MM.1S (cell line): Measurements from ENCODE around the gene KLHL8.

Experiments
- DNase-seq: peaks from one replicate; pipeline ENCODE4 v3.0.0-alpha.2; 2015
- H2AFZ ChIP-seq: fragments of 300-600 bp; sonication (generic); 2 replicates; pipeline ENCODE4 v1.6.0; 2016; ENCODE audit warnings: antibody characterized with exemption, low read length
- H3F3A ChIP-seq: fragments of 300-600 bp; sonication (generic); 2 replicates; pipeline ENCODE4 v1.6.1; 2016; ENCODE audit warnings: mild to moderate bottlenecking, antibody characterized with exemption, low read length, moderate library complexity, mixed read lengths; ENCODE audit not compliant: insufficient read depth
- H3K27ac ChIP-seq: fragments of 300-600 bp; sonication (generic); 2 replicates; pipeline ENCODE4 v1.5.1; 2016; ENCODE audit warnings: mild to moderate bottlenecking, low read length
- H3K27me3 ChIP-seq: fragments of 300-600 bp; sonication (generic); replicated peaks from 2 replicates; pipeline ENCODE4 v1.6.0; 2016; ENCODE audit warnings: low read length; ENCODE audit not compliant: insufficient read depth
- H3K36me3 ChIP-seq: fragments of 300-600 bp; sonication (generic); replicated peaks from 2 replicates; pipeline ENCODE4 v1.6.1; 2016; ENCODE audit warnings: mild to moderate bottlenecking, low read length, mixed read lengths; ENCODE audit not compliant: insufficient read depth
- H3K4me1 ChIP-seq: fragments of 300-600 bp; sonication (generic); 2 replicates; pipeline ENCODE4 v1.6.1; 2016; ENCODE audit warnings: low read length, mixed read lengths
- H3K4me2 ChIP-seq: fragments of 300-600 bp; sonication (generic); 2 replicates; pipeline ENCODE4 v1.6.0; 2016; ENCODE audit warnings: low read depth, low read length
- H3K4me3 ChIP-seq: fragments of 300-600 bp; sonication (generic); 2 replicates; pipeline ENCODE4 v1.5.1; 2016; ENCODE audit warnings: low read length, mixed read lengths
- H3K79me2 ChIP-seq: fragments of 300-600 bp; sonication (generic); 2 replicates; pipeline ENCODE4 v1.6.1; 2016; ENCODE audit warnings: mixed run types, low read length, mixed read lengths
- H3K9ac ChIP-seq: fragments of 300-600 bp; sonication (generic); 2 replicates; pipeline ENCODE4 v1.6.1; 2016; ENCODE audit warnings: low read length, mixed read lengths
- H3K9me2 ChIP-seq: fragments of 300-600 bp; sonication (generic); replicated peaks from 2 replicates; pipeline ENCODE4 v1.6.1; 2016; ENCODE audit warnings: mild to moderate bottlenecking, low read length, mixed read lengths; ENCODE audit not compliant: insufficient read depth
- H3K9me3 ChIP-seq: fragments of 300-600 bp; sonication (generic); replicated peaks from 2 replicates; pipeline ENCODE4 v1.6.1; 2016; ENCODE audit warnings: mild to moderate bottlenecking, low read length, mixed read lengths; ENCODE audit not compliant: insufficient read depth
- H4K20me1 ChIP-seq: fragments of 300-600 bp; sonication (generic); 2 replicates; pipeline ENCODE4 v1.6.1; 2016; ENCODE audit warnings: mild to moderate bottlenecking, low read length, moderate library complexity, mixed read lengths; ENCODE audit not compliant: insufficient read depth
- CTCF ChIP-seq: fragments of 300-600 bp; sonication (generic); IDR thresholded peaks from 2 replicates; pipeline ENCODE4 v1.5.1; 2016; ENCODE audit warnings: antibody characterized with exemption, low read length, mixed read lengths
- EZH2 ChIP-seq: fragments of 300-600 bp; sonication (generic); optimal IDR thresholded peaks from 2 replicates; pipeline ENCODE3; 2017; ENCODE audit warnings: low read depth, mild to moderate bottlenecking, antibody characterized with exemption, low read length, mixed read lengths
- EZH2phosphoT487 ChIP-seq: fragments of 300-600 bp; sonication (generic); IDR thresholded peaks from 2 replicates; pipeline ENCODE4 v1.6.1; 2018; ENCODE audit warnings: antibody characterized with exemption, low read length

Gene KLHL8

GRCh38 chr4:87120010-87120409 lies 100.4 kb downstream of the KLHL8 start:
- H3K4me2 ChIP-seq = no peak overlapping the region
- H3K9me3 ChIP-seq = no peaks in the 10 kb centered on the region
- no peak overlapping the region for H2AFZ ChIP-seq
- no peak overlapping the region for H3K9ac ChIP-seq
- H3K9me2 ChIP-seq = no peaks in the 10 kb centered on the region
- H3K27me3 ChIP-seq = no peaks in the 10 kb centered on the region
- peaks cover 15% of the 10 kb centered on the region for H3K36me3 ChIP-seq
- H3K79me2 ChIP-seq = peaks cover 74% of the 10 kb centered on the region
- H3K4me1 ChIP-seq = no peaks in the 10 kb centered on the region
- no peaks in the 10 kb centered on the region for H3F3A ChIP-seq
- no peak for TF ChIP-seq CTCF
- H3K4me3 ChIP-seq = no peak overlapping the region
- no peak overlapping the region for H3K27ac ChIP-seq
- no peaks in the 10 kb centered on the region for H4K20me1 ChIP-seq
- no peak for DNase-seq

DNA sequence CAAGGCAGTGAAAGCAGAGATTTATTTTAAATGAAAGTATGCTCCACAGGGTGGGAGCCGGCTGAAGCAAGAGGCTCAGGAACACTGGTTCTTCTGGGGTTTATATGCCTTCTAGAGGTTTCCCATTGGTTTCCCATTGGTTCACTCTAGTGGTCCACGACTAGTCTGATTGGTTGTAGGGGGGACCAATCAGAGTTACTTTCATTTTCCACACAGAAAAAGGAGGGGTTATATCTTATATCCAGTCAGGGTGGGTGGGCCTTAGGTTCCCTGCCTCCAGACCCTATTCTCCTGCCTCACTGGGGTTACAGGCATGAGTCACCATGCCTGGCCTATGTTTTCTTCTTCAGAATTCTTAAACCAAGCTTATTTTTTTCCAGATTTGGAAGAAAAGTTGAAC lies 101.6 kb downstream of the KLHL8 start:
- Histone ChIP-seq H3K27me3 (no peaks in the 10 kb centered on the region), H3F3A (no peaks in the 10 kb centered on the region), H3K9me2 (no peaks in the 10 kb centered on the region), H3K27ac (no peak overlapping the region), H3K4me1 (no peaks in the 10 kb centered on the region), H3K4me2 (no peak overlapping the region), H3K9ac (no peak overlapping the region), H3K9me3 (no peaks in the 10 kb centered on the region), H3K79me2 (peaks cover 70% of the 10 kb centered on the region), H3K36me3 (peaks cover 11% of the 10 kb centered on the region), H2AFZ (no peak overlapping the region), H4K20me1 (no peaks in the 10 kb centered on the region), H3K4me3 (no peak overlapping the region)
- TF ChIP-seq EZH2 (no peak), CTCF (no peak), EZH2phosphoT487 (no peak)
- DNase-seq = no peak

DNA sequence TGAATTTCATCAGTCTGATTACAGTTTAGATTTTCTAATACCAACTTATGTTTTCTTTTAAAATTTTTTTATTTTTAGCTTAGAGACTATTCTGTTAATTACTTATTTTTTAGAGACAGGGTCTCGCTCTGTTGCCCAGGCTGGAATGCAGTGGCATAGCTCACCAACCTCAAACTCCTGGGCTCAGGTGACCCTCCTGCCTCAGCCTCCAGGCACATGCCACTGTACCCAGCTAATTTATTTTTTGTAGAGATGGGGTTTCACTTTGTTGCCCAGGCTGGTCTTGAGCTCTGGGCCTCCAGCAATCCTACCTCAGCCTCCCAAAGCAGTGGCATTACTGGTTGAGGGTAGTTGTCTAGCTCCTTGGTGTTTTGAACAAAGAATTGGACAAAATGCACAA lies 102.0 kb downstream of the KLHL8 start:
- no peak for TF ChIP-seq CTCF
- no peak for TF ChIP-seq EZH2
- no peak for TF ChIP-seq EZH2phosphoT487
- H3K4me3 ChIP-seq = no peak overlapping the region
- H3F3A ChIP-seq = no peaks in the 10 kb centered on the region
- H3K9me2 ChIP-seq = no peaks in the 10 kb centered on the region
- H4K20me1 ChIP-seq = no peaks in the 10 kb centered on the region
- H3K79me2 ChIP-seq = peaks cover 66% of the 10 kb centered on the region
- no peaks in the 10 kb centered on the region for H3K4me1 ChIP-seq
- no peaks in the 10 kb centered on the region for H3K9me3 ChIP-seq
- peaks cover 14% of the 10 kb centered on the region for H3K36me3 ChIP-seq
- H3K4me2 ChIP-seq = no peak overlapping the region
- no peak overlapping the region for H2AFZ ChIP-seq
- H3K9ac ChIP-seq = no peak overlapping the region
- no peaks in the 10 kb centered on the region for H3K27me3 ChIP-seq
- no peak overlapping the region for H3K27ac ChIP-seq
- DNase-seq = no peak

DNA sequence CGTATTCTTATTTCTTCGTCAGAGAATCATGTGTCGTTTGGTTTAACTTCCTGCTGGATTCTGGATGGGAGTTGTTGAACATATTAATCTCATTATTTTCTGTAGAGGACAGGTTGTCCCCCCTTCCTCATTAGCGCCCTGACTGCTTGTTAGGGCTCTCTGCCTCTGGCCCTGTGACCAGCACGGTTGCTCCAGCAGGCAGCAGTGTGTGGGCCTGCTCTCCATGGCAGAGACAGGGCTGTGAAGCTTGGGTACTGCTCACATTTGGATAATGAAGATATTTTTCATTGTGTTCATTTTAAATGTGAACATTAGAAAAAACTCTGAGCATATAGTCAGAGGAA lies 102.7 kb downstream of the KLHL8 start:
- Histone ChIP-seq H3K4me1 (no peaks in the 10 kb centered on the region), H4K20me1 (no peaks in the 10 kb centered on the region), H3K9me2 (no peaks in the 10 kb centered on the region), H3K79me2 (peaks cover 66% of the 10 kb centered on the region), H3K9me3 (no peaks in the 10 kb centered on the region), H3F3A (no peaks in the 10 kb centered on the region), H3K27me3 (no peaks in the 10 kb centered on the region), H3K4me3 (no peak overlapping the region), H3K4me2 (no peak overlapping the region), H3K27ac (no peak overlapping the region), H3K36me3 (peaks cover 20% of the 10 kb centered on the region), H2AFZ (no peak overlapping the region), H3K9ac (no peak overlapping the region)
- no peak for TF ChIP-seq EZH2phosphoT487
- TF ChIP-seq CTCF = no peak
- no peak for TF ChIP-seq EZH2
- no peak for DNase-seq
